Measurements from ENCODE around the gene TEP1. TPM values are rescaled to one million over a fixed set of nuclear protein-coding genes. Genes with fewer than 3 reads are reported as not detected.
A peak's percentile ranks its signal among the peaks of the same experiment; 100 is the strongest.

The TEP1 gene
- total RNA-seq, 1 experiment from 2014 or later: 15.8 TPM

GRCh38 chr14:20415782-20416206 lies 2.5 kb upstream of the TEP1 start:
- H3K27ac ChIP-seq (ENCODE audit: insufficient read length, low read depth, low read length): no peak overlapping the region
- H2BK15ac ChIP-seq (ENCODE audit: low read depth, low read length): no peak overlapping the region
- H2AK5ac ChIP-seq (ENCODE audit: insufficient read length, low read length): no peak overlapping the region
- H2AFZ ChIP-seq (ENCODE audit: low read length): no peak overlapping the region
- no peak for DNase-seq
- no peaks in the 10 kb centered on the region for H4K20me1 ChIP-seq (ENCODE audit: control insufficient read depth, insufficient read depth, insufficient read length)
- H4K5ac ChIP-seq (ENCODE audit: insufficient read length, low read depth, low read length): no peak overlapping the region
- peaks cover 4% of the 10 kb centered on the region for H3K23me2 ChIP-seq (ENCODE audit: insufficient read length, low read depth, low read length, poor library complexity, severe bottlenecking)
- no peaks in the 10 kb centered on the region for H3K79me1 ChIP-seq (ENCODE audit: insufficient read depth, low read depth, low read length, poor library complexity, severe bottlenecking)
- no peaks in the 10 kb centered on the region for H3K79me2 ChIP-seq (ENCODE audit: insufficient read depth, low read length)
- no peak overlapping the region for H3K56ac ChIP-seq (ENCODE audit: insufficient read length, low read depth, low read length)
- H2BK5ac ChIP-seq (ENCODE audit: insufficient read length, low read length): no peak overlapping the region
- no peak overlapping the region for H2BK120ac ChIP-seq (ENCODE audit: low read depth, low read length, poor library complexity, severe bottlenecking)
- H3T11ph ChIP-seq (ENCODE audit: low read length): no peak overlapping the region
- no peak overlapping the region for H2BK12ac ChIP-seq (ENCODE audit: insufficient read length, low read depth, low read length)
- no peak overlapping the region for H3K4me2 ChIP-seq (ENCODE audit: insufficient read depth, insufficient read length, low read length)
- no peak overlapping the region for H3K4ac ChIP-seq (ENCODE audit: low read depth, low read length)
- Mint-ChIP-seq H3K36me3 (ENCODE audit: insufficient read depth in 1 of 3, low read depth in 3 of 3) (no peaks in the 10 kb centered on the region), H3K4me3 (peak overlapping the region in 1 of 2 experiments; percentile 1; a peak in 1 of 5 replicates), H3K4me1 (peaks cover 21 to 24% of the 10 kb centered on the region in 2 experiments), H3K27ac (no peak overlapping the region), H3K27me3 (ENCODE audit: low read depth) (no peaks in the 10 kb centered on the region), H3K9me3 (no peaks in the 10 kb centered on the region)
- H3K4me1 ChIP-seq (ENCODE audit: insufficient read depth, low read length): no peaks in the 10 kb centered on the region
- no peak overlapping the region for H4K91ac ChIP-seq (ENCODE audit: insufficient read length, low read depth, low read length)
- H3K18ac ChIP-seq (ENCODE audit: insufficient read length, low read depth, low read length): no peak overlapping the region
- no peaks in the 10 kb centered on the region for H3K27me3 ChIP-seq (ENCODE audit: insufficient read depth, low read length)
- H4K8ac ChIP-seq (replicated peaks; ENCODE audit: insufficient read length, low read depth, low read length): no peak overlapping the region
- no peak overlapping the region for H3K14ac ChIP-seq (ENCODE audit: insufficient read depth, low read length)
- no CpG with 5 or more reads among the region's 3 CpGs for WGBS (ENCODE audit: extremely low coverage, insufficient read length, low lambda C conversion rate)
- no peaks in the 10 kb centered on the region for H3K9me3 ChIP-seq (ENCODE audit: control insufficient read depth, low read depth, low read length)
- no peak overlapping the region for H2BK20ac ChIP-seq (ENCODE audit: low read depth, low read length, poor library complexity, severe bottlenecking)
- peak; percentile 77 for TF ChIP-seq CTCF (conservative IDR thresholded peaks at IDR 0.05)
- no peak overlapping the region for H3K23ac ChIP-seq (ENCODE audit: insufficient read length, low read depth, low read length)
- H3K9ac ChIP-seq (ENCODE audit: extremely low read depth, insufficient read length, low read length): no peak overlapping the region
